ENCODE measurements around the gene C17orf107. TPM values are rescaled to one million over a fixed set of nuclear protein-coding genes. Genes with fewer than 3 reads are reported as not detected.

The C17orf107 gene
- total RNA-seq, 1 donor from 2014 or later = 1.8 TPM

GRCh38 chr17:4942760-4943508, 43.6 kb downstream of the C17orf107 start:
- no peaks in the 10 kb centered on the region for H3K27me3 Mint-ChIP-seq (ENCODE audit: low read depth)
- no peak for DNase-seq (ENCODE audit: low spot score)
- TF ChIP-seq CTCF (IDR thresholded peaks at IDR 0.05) = no peak
- H3K9me3 Mint-ChIP-seq (ENCODE audit: low read depth) = no peaks in the 10 kb centered on the region
- peaks cover 25% of the 10 kb centered on the region for H3K36me3 Mint-ChIP-seq (ENCODE audit: low read depth)
- H3K4me1 Mint-ChIP-seq (ENCODE audit: low read depth) = peaks cover 73% of the 10 kb centered on the region
- H3K4me3 Mint-ChIP-seq (ENCODE audit: unreplicated experiment) = no peak overlapping the region
- H3K27ac Mint-ChIP-seq (ENCODE audit: unreplicated experiment) = peak overlapping the region; percentile 94

GRCh38 chr17:4944163-4944553, 44.8 kb downstream of the C17orf107 start:
- Mint-ChIP-seq H3K4me1 (ENCODE audit: low read depth) (peaks cover 65% of the 10 kb centered on the region), H3K9me3 (ENCODE audit: low read depth) (no peaks in the 10 kb centered on the region), H3K27ac (ENCODE audit: unreplicated experiment) (peak overlapping the region; percentile 94), H3K27me3 (ENCODE audit: low read depth) (no peaks in the 10 kb centered on the region), H3K36me3 (ENCODE audit: low read depth) (peaks cover 25% of the 10 kb centered on the region), H3K4me3 (ENCODE audit: unreplicated experiment) (peak overlapping the region; percentile 4)
- TF ChIP-seq CTCF (IDR thresholded peaks at IDR 0.05) = no peak
- no peak for DNase-seq (ENCODE audit: low spot score)

- H3K36me3 Mint-ChIP-seq (ENCODE audit: low read depth) = peaks cover 25% of the 10 kb centered on the region
- no peaks in the 10 kb centered on the region for H3K27me3 Mint-ChIP-seq (ENCODE audit: low read depth)
- H3K27ac Mint-ChIP-seq (ENCODE audit: unreplicated experiment) = peak overlapping the region; percentile 94
- no peak for DNase-seq (ENCODE audit: low spot score)
- H3K4me1 Mint-ChIP-seq (ENCODE audit: low read depth) = peaks cover 62% of the 10 kb centered on the region
- H3K9me3 Mint-ChIP-seq (ENCODE audit: low read depth) = no peaks in the 10 kb centered on the region
- no peak for TF ChIP-seq CTCF (IDR thresholded peaks at IDR 0.05)
- peak overlapping the region; percentile 96 for H3K4me3 Mint-ChIP-seq (ENCODE audit: unreplicated experiment)
Observed at GRCh38 chr17:4944554-4945175, 45.3 kb downstream of the C17orf107 start.

DNA sequence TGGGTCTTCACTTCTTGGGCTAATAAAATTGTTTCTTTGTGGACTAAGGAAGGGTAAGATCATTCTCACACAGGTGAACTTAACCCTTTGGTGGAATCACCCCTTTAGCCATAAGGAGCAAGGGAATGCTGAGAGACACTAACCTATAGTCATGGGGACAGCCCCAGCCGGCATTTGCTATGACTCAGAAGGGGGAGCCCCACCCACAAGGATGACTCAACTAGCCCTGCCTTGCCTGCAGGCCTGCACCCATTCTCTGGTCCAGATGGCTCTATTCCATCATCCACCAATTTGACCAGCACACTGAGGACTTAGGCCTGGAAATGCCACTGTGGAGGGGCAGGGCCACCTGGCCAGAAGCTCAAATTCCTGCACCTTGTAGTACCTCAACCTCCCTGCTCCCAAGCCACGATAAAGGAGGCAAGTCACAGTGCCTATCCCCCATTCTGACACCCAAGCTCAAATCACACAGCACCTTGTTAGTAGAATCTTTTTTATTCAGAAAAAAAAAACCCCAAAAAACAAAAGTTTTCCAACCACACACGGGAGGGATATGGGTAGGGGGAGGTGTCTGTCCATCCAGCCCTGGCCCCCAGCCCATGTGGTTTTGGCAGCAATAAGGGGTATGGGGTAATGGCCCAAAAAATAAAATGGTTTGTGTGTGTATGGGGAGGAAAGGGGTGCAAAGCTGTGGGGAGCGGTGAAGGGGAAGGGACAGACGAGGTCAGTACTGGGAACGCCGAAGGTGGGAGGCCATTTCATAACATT, 46.0 kb downstream of the C17orf107 start:
- H3K36me3 Mint-ChIP-seq (ENCODE audit: low read depth) = peaks cover 25% of the 10 kb centered on the region
- peak overlapping the region; percentile 96 for H3K4me3 Mint-ChIP-seq (ENCODE audit: unreplicated experiment)
- H3K9me3 Mint-ChIP-seq (ENCODE audit: low read depth) = no peaks in the 10 kb centered on the region
- peaks cover 65% of the 10 kb centered on the region for H3K4me1 Mint-ChIP-seq (ENCODE audit: low read depth)
- H3K27me3 Mint-ChIP-seq (ENCODE audit: low read depth) = no peaks in the 10 kb centered on the region
- H3K27ac Mint-ChIP-seq (ENCODE audit: unreplicated experiment) = peak overlapping the region; percentile 94
- no peak for DNase-seq (ENCODE audit: low spot score)
- no peak for TF ChIP-seq CTCF (IDR thresholded peaks at IDR 0.05)

GRCh38 chr17:4945944-4946280, 46.6 kb downstream of the C17orf107 start:
- peaks cover 68% of the 10 kb centered on the region for H3K4me1 Mint-ChIP-seq (ENCODE audit: low read depth)

More at GRCh38 chr17:4945944-4946280, 46.6 kb downstream of the C17orf107 start:
- H3K27ac Mint-ChIP-seq (ENCODE audit: unreplicated experiment) = peak overlapping the region; percentile 94
- H3K9me3 Mint-ChIP-seq (ENCODE audit: low read depth) = no peaks in the 10 kb centered on the region
- no peak for TF ChIP-seq CTCF (IDR thresholded peaks at IDR 0.05)
- H3K27me3 Mint-ChIP-seq (ENCODE audit: low read depth) = no peaks in the 10 kb centered on the region
- no peak for DNase-seq (ENCODE audit: low spot score)
- H3K36me3 Mint-ChIP-seq (ENCODE audit: low read depth) = peaks cover 25% of the 10 kb centered on the region
- peak overlapping the region; percentile 96 for H3K4me3 Mint-ChIP-seq (ENCODE audit: unreplicated experiment)
